ENCODE measurements around the gene NNT. TPM values are rescaled to one million over a fixed set of nuclear protein-coding genes. Genes with fewer than 3 reads are reported as not detected.
"Not testable (repeated sequence)": the region's sequence is repeated elsewhere in the genome, so short reads cannot be mapped to it uniquely, and the experiment has no call there.

Gene NNT
- total RNA-seq, 3 donors from 2014 or later (not counting 1 experiment from before 2014, with no cell fraction given) = 57.0 to 66.1 (median 64.6) TPM

GRCh38 chr5:43694027-43694426 is 91.0 kb downstream of the NNT start:
- Histone ChIP-seq H3K27ac (ENCODE audit: low read length) (no peak overlapping the region), H3K4me3 (ENCODE audit: low read length) (no peak overlapping the region), H3K4me1 (ENCODE audit: control insufficient read depth, insufficient read depth, low read length) (no peaks in the 10 kb centered on the region), H3K36me3 (ENCODE audit: control insufficient read depth, insufficient read depth, low read length) (peaks cover 3% of the 10 kb centered on the region), H3K27me3 (ENCODE audit: control insufficient read depth, insufficient read depth, low read length) (no peaks in the 10 kb centered on the region), H3K9me3 (ENCODE audit: control insufficient read depth, insufficient read depth, low read length) (peaks cover 4% of the 10 kb centered on the region)
- no CpG with 5 or more reads among the region's 1 CpG for WGBS (ENCODE audit: insufficient coverage)
- intact Hi-C loops (cut with micrococcal nuclease) = no loop called here
- peaks cover 27 to 31% of the 10 kb centered on the region in 2 donors for H3K4me1 Mint-ChIP-seq
- no peak for TF ChIP-seq CTCF (IDR thresholded peaks at IDR 0.05)
- peak overlapping the region in 1 of 2 donors; percentile 59 for H3K27ac Mint-ChIP-seq
- DNase-seq (no peak), ATAC-seq (no peak)
- no peaks in the 10 kb centered on the region for H3K27me3 Mint-ChIP-seq (ENCODE audit: low read depth in 2 of 2)
- peaks cover 0 to 6% of the 10 kb centered on the region in 2 donors for H3K9me3 Mint-ChIP-seq
- H3K36me3 Mint-ChIP-seq = peaks cover 15% of the 10 kb centered on the region
- H3K4me3 Mint-ChIP-seq = no peak overlapping the region

GRCh38 chr5:43696444-43696843 is 93.5 kb downstream of the NNT start:
- intact Hi-C loops (cut with micrococcal nuclease); H3K9me3 ChIP-seq (ENCODE audit: control insufficient read depth, insufficient read depth, low read length); DNase-seq; ATAC-seq; H3K4me3 ChIP-seq (ENCODE audit: low read length); H3K27ac ChIP-seq (ENCODE audit: low read length); H3K27me3 ChIP-seq (ENCODE audit: control insufficient read depth, insufficient read depth, low read length); H3K4me1 ChIP-seq (ENCODE audit: control insufficient read depth, insufficient read depth, low read length); H3K4me3 Mint-ChIP-seq; H3K9me3 Mint-ChIP-seq; H3K36me3 ChIP-seq (ENCODE audit: control insufficient read depth, insufficient read depth, low read length); H3K27me3 Mint-ChIP-seq (ENCODE audit: low read depth in 2 of 2); H3K27ac Mint-ChIP-seq: not testable (repeated sequence)
- peaks cover 34 to 43% of the 10 kb centered on the region in 2 donors for H3K4me1 Mint-ChIP-seq
- H3K36me3 Mint-ChIP-seq = peaks cover 24% of the 10 kb centered on the region
- WGBS (ENCODE audit: insufficient coverage) = 100% methylated on average over 2 of the region's 2 CpGs

GRCh38 chr5:43699910-43700309 is 96.9 kb downstream of the NNT start:
- Mint-ChIP-seq H3K27ac (peak overlapping the region in 1 of 2 donors; percentile 55), H3K4me3 (no peak overlapping the region), H3K27me3 (ENCODE audit: low read depth in 2 of 2) (no peaks in the 10 kb centered on the region), H3K4me1 (peaks cover 23 to 32% of the 10 kb centered on the region in 2 donors), H3K36me3 (peaks cover 23% of the 10 kb centered on the region), H3K9me3 (peaks cover 0 to 3% of the 10 kb centered on the region in 2 donors)
- intact Hi-C loops (cut with micrococcal nuclease) = no loop called here
- ATAC-seq (no peak), DNase-seq (no peak)
- Histone ChIP-seq H3K4me3 (ENCODE audit: low read length) (no peak overlapping the region), H3K27me3 (ENCODE audit: control insufficient read depth, insufficient read depth, low read length) (no peaks in the 10 kb centered on the region), H3K4me1 (ENCODE audit: control insufficient read depth, insufficient read depth, low read length) (no peaks in the 10 kb centered on the region), H3K9me3 (ENCODE audit: control insufficient read depth, insufficient read depth, low read length) (peaks cover 4% of the 10 kb centered on the region), H3K27ac (ENCODE audit: low read length) (no peak overlapping the region), H3K36me3 (ENCODE audit: control insufficient read depth, insufficient read depth, low read length) (peaks cover 31% of the 10 kb centered on the region)
- no peak for TF ChIP-seq CTCF (IDR thresholded peaks at IDR 0.05)
- WGBS (ENCODE audit: insufficient coverage) = 96% methylated on average over 1 of the region's 1 CpG

GRCh38 chr5:43700601-43701000 is 97.6 kb downstream of the NNT start:
- no peak for TF ChIP-seq CTCF (IDR thresholded peaks at IDR 0.05)
- peaks cover 16% of the 10 kb centered on the region for H3K36me3 Mint-ChIP-seq
- Histone ChIP-seq H3K4me1 (ENCODE audit: control insufficient read depth, insufficient read depth, low read length) (no peaks in the 10 kb centered on the region), H3K4me3 (ENCODE audit: low read length) (no peak overlapping the region), H3K27ac (ENCODE audit: low read length) (no peak overlapping the region), H3K36me3 (ENCODE audit: control insufficient read depth, insufficient read depth, low read length) (peaks cover 31% of the 10 kb centered on the region), H3K9me3 (ENCODE audit: control insufficient read depth, insufficient read depth, low read length) (peaks cover 4% of the 10 kb centered on the region), H3K27me3 (ENCODE audit: control insufficient read depth, insufficient read depth, low read length) (no peaks in the 10 kb centered on the region)
- H3K27ac Mint-ChIP-seq = no peak overlapping the region
- ATAC-seq (no peak), DNase-seq (no peak)
- no peak overlapping the region for H3K4me3 Mint-ChIP-seq
- peaks cover 0 to 3% of the 10 kb centered on the region in 2 donors for H3K9me3 Mint-ChIP-seq
- no peaks in the 10 kb centered on the region for H3K27me3 Mint-ChIP-seq (ENCODE audit: low read depth in 2 of 2)
- peaks cover 16 to 26% of the 10 kb centered on the region in 2 donors for H3K4me1 Mint-ChIP-seq
- intact Hi-C loops (cut with micrococcal nuclease) = no loop called here
- WGBS (ENCODE audit: insufficient coverage) = no CpG with 5 or more reads among the region's 2 CpGs
